ENCODE results near the gene LRRC49.
"Not testable (repeated sequence)": the region's sequence is repeated elsewhere in the genome, so short reads cannot be mapped to it uniquely, and the experiment has no call there.

Gene LRRC49

GRCh38 chr15:70892002-70892911 is at the start of gene LRRC49, which contains the start of gene THAP10:
TSS of gene LRRC49 (plus strand) at chr15:70892826. CDS start at chr15:70892895, 69 bp downstream.
TSS of gene THAP10 (minus strand) at chr15:70892433. CDS start at chr15:70892272, 161 bp downstream.
- peak; percentile 95 for DNase-seq (ENCODE audit: low read depth)

- DNase-seq (ENCODE audit: low read depth) = no peak
These were observed 46.8 kb upstream of the LRRC49 start for GRCh38 chr15:70845602-70846360.

GRCh38 chr15:70851889-70852288 is 40.7 kb upstream of the LRRC49 start:
- no peak for DNase-seq (ENCODE audit: low read depth)

GRCh38 chr15:70852501-70853317 is 39.9 kb upstream of the LRRC49 start:
- DNase-seq (ENCODE audit: low read depth) = peak; percentile 86

GRCh38 chr15:70853318-70853972 is 39.2 kb upstream of the LRRC49 start:
- peak; percentile 84 for DNase-seq (ENCODE audit: low read depth)

GRCh38 chr15:70853973-70854665 is 38.5 kb upstream of the LRRC49 start, which contains the start of gene LARP6:
TSS of gene LARP6 (minus strand) at chr15:70854157. CDS start at chr15:70854088, 69 bp downstream.
- no peak for DNase-seq (ENCODE audit: low read depth)

GRCh38 chr15:70854666-70854976 is 38.0 kb upstream of the LRRC49 start:
- DNase-seq (ENCODE audit: low read depth) = peak; percentile 65

GRCh38 chr15:70855764-70856163 is 36.9 kb upstream of the LRRC49 start:
- no peak for DNase-seq (ENCODE audit: low read depth)

- peak; percentile 41 for DNase-seq (ENCODE audit: low read depth)
These were observed 36.3 kb upstream of the LRRC49 start for GRCh38 chr15:70856177-70856883.

- DNase-seq (ENCODE audit: low read depth) = peak; percentile 97
These were observed 35.6 kb upstream of the LRRC49 start for GRCh38 chr15:70856884-70857561.

- peak; percentile 40 for DNase-seq (ENCODE audit: low read depth)
These were observed 34.9 kb upstream of the LRRC49 start for GRCh38 chr15:70857562-70858285.

- not testable (repeated sequence) for DNase-seq (ENCODE audit: low read depth)
These were observed 33.9 kb upstream of the LRRC49 start for GRCh38 chr15:70858614-70859321.

GRCh38 chr15:70859322-70859908 is 33.2 kb upstream of the LRRC49 start:
- DNase-seq (ENCODE audit: low read depth) = no peak

GRCh38 chr15:70859998-70860397 is 32.6 kb upstream of the LRRC49 start:
- no peak for DNase-seq (ENCODE audit: low read depth)

- DNase-seq (ENCODE audit: low read depth) = peak; percentile 91
These were observed 29.0 kb upstream of the LRRC49 start for GRCh38 chr15:70863450-70864218.

GRCh38 chr15:70866982-70867641 is 25.5 kb upstream of the LRRC49 start:
- DNase-seq (ENCODE audit: low read depth) = peak; percentile 38
